Stomach (tissue), 9 donors: Measurements from ENCODE around the gene ARID3A. TPM values are rescaled to one million over a fixed set of nuclear protein-coding genes. Genes with fewer than 3 reads are reported as not detected.
A peak's percentile ranks its signal among the peaks of the same experiment; 100 is the strongest.

ENCODE experiments used
- DNase-seq, 2 donors: peaks; one replicate each; pipeline versions ENCODE4 v3.0.0 to v3.0.0-alpha.2; 2013 to 2019
- H3K27ac ChIP-seq, 5 donors: fragments of 200-600 bp in 4 of 5; sonication (generic) in 4 of 5; one replicate each; pipeline ENCODE4 v1.5.1; 2013 to 2019; ENCODE audit warnings: mild to moderate bottlenecking in 1 of 5, moderate library complexity in 1 of 5
- H3K27me3 ChIP-seq, 3 donors: fragments of 200-600 bp; sonication (generic); one replicate each; pipeline ENCODE4 v1.5.1; 2017 to 2019; ENCODE audit warnings: mixed run types in 1 of 3
- H3K36me3 ChIP-seq, 4 donors: fragments of 200-600 bp; sonication (generic); 1 replicate in 3 of 4; 2 replicates in 1 of 4; pipeline ENCODE4 v1.5.1; 2016 to 2019
- H3K4me1 ChIP-seq, 4 donors: fragments of 200-600 bp; sonication (generic); one replicate each; pipeline ENCODE4 v1.5.1; 2016 to 2019
- H3K4me3 ChIP-seq, 4 donors: fragments of 200-600 bp; sonication (generic) in 3 of 4; one replicate each; pipeline ENCODE4 v1.5.1; 2016 to 2019; ENCODE audit warnings: mild to moderate bottlenecking in 1 of 4
- H3K9me3 ChIP-seq, 4 donors: fragments of 200-600 bp; sonication (generic); one replicate each; pipeline ENCODE4 v1.5.1; 2016 to 2019
- CTCF ChIP-seq, 7 experiments: fragments of 450-650 bp in 4 of 7; fragments of 200-600 bp in 3 of 7; sonication (generic) in 3 of 7; IDR thresholded peaks; one replicate each; pipeline ENCODE4 v1.5.1; 2016 to 2019; ENCODE audit warnings: antibody characterized with exemption in 7 of 7, control low read depth in 2 of 7, mild to moderate bottlenecking in 1 of 7
- EP300 ChIP-seq: sonication (generic); formaldehyde crosslinking; IDR thresholded peaks from one replicate; pipeline ENCODE4 v1.6.1; 2017; ENCODE audit warnings: antibody characterized with exemption
- POLR2A ChIP-seq, 4 donors: fragments of 450-650 bp; IDR thresholded peaks; one replicate each; pipeline ENCODE4 v1.6.1; 2016; ENCODE audit warnings: antibody characterized with exemption in 4 of 4, control low read depth in 2 of 4, mild to moderate bottlenecking in 1 of 4, moderate library complexity in 1 of 4
- POLR2AphosphoS5 ChIP-seq, 3 donors: sonication (generic); formaldehyde crosslinking; IDR thresholded peaks; one replicate each; pipeline ENCODE4 v1.6.1; 2016; ENCODE audit warnings: antibody characterized with exemption in 3 of 3
- WGBS, 5 donors: extraction: QIAGEN DNeasy Blood & Tissue Kit in 3 of 5; methylation state at CpG; one replicate each; pipeline versions ENCODE4 v1.1.5 to v1.1.7; 2013 to 2018; 5-methylcytosine and 5-hydroxymethylcytosine counted together
- intact Hi-C: fragments of 100-400 bp; cut with DNase I; formaldehyde crosslinking; loops from one replicate; pipeline ENCODE4 v1.15.1; 2023; ENCODE audit warnings: low total_unique reads
- polyA plus RNA-seq, 3 donors: library from polyadenylated mRNA; stranded (reverse); fragments of 200-250 nt; gene quantifications; one replicate each; pipeline ENCODE4 v1.2.3, GENCODE V29; 2013
- total RNA-seq, 5 donors: library from RNA; depleted of rRNA; stranded (reverse); fragments of >200 nt; gene quantifications; one replicate each; pipeline versions ENCODE4 v1.1.0 to v1.2.3, GENCODE V29; 2014 to 2016
- donor health status: healthy with polysubstance abuse.
- donor health status: Bipolar disorder and iron deficiency.
- donor health status: healthy.

ARID3A gene
- total and polyA plus RNA-seq, 8 donors: 1.1 to 23.5 (median 2.1) TPM; not detected in 1

GRCh38 chr19:938233-938923 is 12.5 kb downstream of the ARID3A start:
- Histone ChIP-seq H3K36me3 (peaks cover 0 to 1% (median 0%) of the 10 kb centered on the region in 4 donors), H3K27me3 (peaks cover 0 to 3% (median 0%) of the 10 kb centered on the region in 3 donors), H3K4me3 (no peak overlapping the region), H3K9me3 (no peaks in the 10 kb centered on the region), H3K27ac (no peak overlapping the region), H3K4me1 (peaks cover 40 to 63% (median 56%) of the 10 kb centered on the region in 4 donors)
- DNase-seq: no peak
- intact Hi-C loops: no loop called here
- WGBS, 5 donors: 84 to 89% (median 86%) methylated on average over 23 of the region's 23 CpGs
- TF ChIP-seq POLR2A (IDR thresholded peaks at IDR 0.05): no peak
- TF ChIP-seq CTCF (IDR thresholded peaks at IDR 0.05): no peak
- no peak for TF ChIP-seq POLR2AphosphoS5 (IDR thresholded peaks at IDR 0.05)
- no peak for TF ChIP-seq EP300

DNA sequence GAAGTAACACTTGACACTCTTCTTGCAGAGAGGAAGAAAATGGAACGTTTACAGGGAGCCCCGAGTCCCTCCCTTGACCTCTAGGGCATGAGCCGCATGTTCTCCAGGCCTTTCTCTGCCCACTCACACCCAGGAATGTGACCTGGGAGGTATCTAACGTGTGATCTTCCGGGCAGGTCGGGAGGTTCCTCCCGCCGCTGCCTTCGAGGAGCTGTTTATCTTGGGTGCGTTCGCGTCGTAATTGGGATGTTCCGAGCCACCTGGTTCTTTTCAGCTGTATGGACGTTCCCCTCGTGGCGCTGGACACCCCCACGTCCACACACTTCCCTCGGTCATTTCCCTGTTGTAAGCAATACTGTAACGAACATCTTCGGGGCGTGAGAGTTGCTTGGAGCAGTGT is 13.6 kb downstream of the ARID3A start:
- Histone ChIP-seq H3K27ac (no peak overlapping the region), H3K36me3 (peaks cover 0 to 5% (median 0%) of the 10 kb centered on the region in 4 donors), H3K4me1 (peaks cover 34 to 60% (median 51%) of the 10 kb centered on the region in 4 donors), H3K4me3 (no peak overlapping the region), H3K9me3 (no peaks in the 10 kb centered on the region), H3K27me3 (peaks cover 0 to 3% (median 0%) of the 10 kb centered on the region in 3 donors)
- TF ChIP-seq POLR2AphosphoS5 (IDR thresholded peaks at IDR 0.05) (no peak), POLR2A (IDR thresholded peaks at IDR 0.05) (no peak), CTCF (IDR thresholded peaks at IDR 0.05) (no peak), EP300 (no peak)
- no peak for DNase-seq
- intact Hi-C loops: no loop called here
- 89 to 93% (median 91%) methylated on average over 21 to 22 of the region's 22 CpGs for WGBS, 5 donors

DNA sequence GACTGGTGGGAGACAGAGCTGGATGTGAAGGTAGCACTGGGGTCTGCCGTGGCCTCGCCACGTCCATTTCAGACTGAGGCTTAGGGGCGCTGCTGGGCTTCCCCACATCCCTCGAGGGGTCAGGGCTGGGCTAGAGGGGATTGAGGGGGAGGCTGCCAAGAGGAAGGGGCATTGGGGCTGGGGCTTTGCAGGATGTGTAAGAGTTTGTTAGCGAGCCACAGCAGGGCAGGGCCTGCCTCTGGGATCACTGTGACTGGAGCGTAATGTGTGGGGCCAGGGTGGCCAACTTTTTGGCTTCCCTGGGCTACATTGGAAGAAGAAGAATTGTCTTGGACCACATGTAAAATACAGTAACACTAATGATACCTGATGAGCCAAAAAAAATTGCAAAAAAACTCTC is 14.1 kb downstream of the ARID3A start:
- intact Hi-C loops: no loop called here
- 90 to 95% (median 94%) methylated on average over 7 of the region's 7 CpGs for WGBS, 5 donors
- Histone ChIP-seq H3K4me3 (no peak overlapping the region), H3K36me3 (peaks cover 0 to 5% (median 0%) of the 10 kb centered on the region in 4 donors), H3K9me3 (no peaks in the 10 kb centered on the region), H3K4me1 (peaks cover 31 to 60% (median 51%) of the 10 kb centered on the region in 4 donors), H3K27ac (peak overlapping the region; percentile 85 to 90 (median 89)), H3K27me3 (peaks cover 0 to 5% (median 0%) of the 10 kb centered on the region in 3 donors)
- TF ChIP-seq EP300 (no peak), POLR2A (IDR thresholded peaks at IDR 0.05) (no peak), CTCF (IDR thresholded peaks at IDR 0.05) (no peak), POLR2AphosphoS5 (IDR thresholded peaks at IDR 0.05) (no peak)
- no peak for DNase-seq

DNA sequence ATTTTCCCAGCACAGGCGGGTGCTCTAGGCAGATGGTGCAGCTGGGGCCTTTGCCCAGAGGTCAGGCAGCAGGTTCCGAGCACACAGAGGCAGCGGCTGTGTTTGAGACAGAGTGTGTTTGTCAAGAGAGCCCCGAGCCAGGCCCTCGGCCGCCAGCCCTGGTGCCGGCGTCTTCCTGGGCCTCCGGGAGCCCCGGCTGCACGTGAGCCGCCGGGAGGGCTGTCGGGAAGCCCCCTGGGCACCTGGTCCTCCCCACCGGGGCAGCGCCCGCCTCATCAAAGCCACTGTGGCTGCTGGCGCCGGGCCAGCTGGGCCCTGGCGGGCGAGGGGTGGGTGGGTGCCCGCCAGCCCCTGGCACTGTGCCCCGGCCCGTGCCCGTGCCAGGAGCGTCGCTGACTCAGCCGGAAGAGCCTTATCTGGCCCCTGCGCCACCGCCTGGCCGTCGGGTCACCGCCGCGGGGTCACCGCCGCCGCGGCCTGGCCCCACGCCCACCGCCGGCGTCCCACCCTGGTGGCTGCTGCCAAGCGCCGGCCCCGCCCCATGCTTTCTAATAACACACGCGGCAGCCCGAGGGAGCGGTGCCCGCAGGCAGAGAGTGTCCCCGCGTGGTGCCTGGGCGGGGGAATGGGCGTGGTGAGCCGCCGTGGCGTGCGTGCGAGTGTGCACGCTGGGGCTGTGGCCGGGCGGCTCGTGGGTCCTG is 14.9 kb downstream of the ARID3A start:
- H3K36me3 ChIP-seq: peaks cover 0 to 5% (median 0%) of the 10 kb centered on the region in 4 donors
- H3K4me1 ChIP-seq: peaks cover 25 to 55% (median 43%) of the 10 kb centered on the region in 4 donors
- no peaks in the 10 kb centered on the region for H3K9me3 ChIP-seq
- intact Hi-C loops: no loop called here
- peak overlapping the region; percentile 85 to 90 (median 89) for H3K27ac ChIP-seq
- peak; percentile 91 to 92 for DNase-seq
- H3K4me3 ChIP-seq: peak overlapping the region; percentile 33 to 45 (median 37)
- peaks cover 0 to 12% (median 0%) of the 10 kb centered on the region in 3 donors for H3K27me3 ChIP-seq
- TF ChIP-seq POLR2AphosphoS5 (IDR thresholded peaks at IDR 0.05): peak in 2 of 3 donors; percentile 58 to 63
- TF ChIP-seq POLR2A (IDR thresholded peaks at IDR 0.05): no peak
- TF ChIP-seq EP300: no peak
- peak in 1 of 7 experiments; percentile 12 for TF ChIP-seq CTCF (IDR thresholded peaks at IDR 0.05)
- 14 to 38% (median 15%) methylated on average over 16 to 64 of the region's 64 CpGs for WGBS, 5 donors
